AG04449 (cell line): Measurements from ENCODE around the gene RPL39L.

Source experiments
- CTCF ChIA-PET: fragments of 350-600 bp; formaldehyde crosslinking; extraction: SDS; loops from one replicate; lab custom pipeline; 2021; ENCODE audit warnings: antibody characterized with exemption; lab: Yijun Ruan, JAX
- POLR2A ChIA-PET: fragments of 400-600, 350-600 bp; formaldehyde crosslinking; extraction: SDS; loops from one replicate; lab custom pipeline; 2020; ENCODE audit warnings: antibody characterized with exemption, inconsistent platforms; lab: Yijun Ruan, JAX
- DNase-seq: peaks from one replicate; pipeline ENCODE4 v3.0.0-alpha.2; 2010; ENCODE audit warnings: low read depth, low spot score
- H3K4me3 ChIP-seq: 2 replicates; pipeline ENCODE4 v1.5.1; 2011; ENCODE audit warnings: low read depth, mild to moderate bottlenecking, control low read depth, low read length
- TF ChIP-seq, protein P1 (sequence below): IDR thresholded peaks from one replicate; pipeline ENCODE4 v1.5.1; 2011; ENCODE audit warnings: mild to moderate bottlenecking, moderate library complexity, low read length, control low read depth, inconsistent platforms; ENCODE audit not compliant: insufficient read depth; ENCODE audit errors: missing control alignments

RPL39L gene

DNA sequence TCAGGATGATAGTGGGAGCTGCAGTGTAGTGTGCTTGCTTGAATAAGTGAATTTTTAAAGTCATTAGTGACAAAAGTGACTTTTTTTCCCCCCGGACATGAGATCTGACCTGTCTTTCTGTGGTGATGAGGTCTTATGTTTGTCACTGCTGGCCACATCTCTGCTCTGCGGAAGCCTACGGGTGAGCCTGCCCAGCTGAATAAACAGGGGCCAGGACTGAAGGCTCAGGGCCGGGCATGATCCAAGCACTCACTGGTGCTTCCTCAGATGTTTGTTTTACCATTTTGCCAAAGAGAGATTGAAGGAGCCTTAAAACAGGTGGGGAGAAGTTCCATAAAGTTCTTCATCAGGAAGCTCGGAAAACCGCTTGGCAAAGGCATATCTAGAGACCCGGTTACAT is 35.0 kb downstream of the RPL39L start:
- no peak overlapping the region for H3K4me3 ChIP-seq
- TF ChIP-seq, protein P1, sequence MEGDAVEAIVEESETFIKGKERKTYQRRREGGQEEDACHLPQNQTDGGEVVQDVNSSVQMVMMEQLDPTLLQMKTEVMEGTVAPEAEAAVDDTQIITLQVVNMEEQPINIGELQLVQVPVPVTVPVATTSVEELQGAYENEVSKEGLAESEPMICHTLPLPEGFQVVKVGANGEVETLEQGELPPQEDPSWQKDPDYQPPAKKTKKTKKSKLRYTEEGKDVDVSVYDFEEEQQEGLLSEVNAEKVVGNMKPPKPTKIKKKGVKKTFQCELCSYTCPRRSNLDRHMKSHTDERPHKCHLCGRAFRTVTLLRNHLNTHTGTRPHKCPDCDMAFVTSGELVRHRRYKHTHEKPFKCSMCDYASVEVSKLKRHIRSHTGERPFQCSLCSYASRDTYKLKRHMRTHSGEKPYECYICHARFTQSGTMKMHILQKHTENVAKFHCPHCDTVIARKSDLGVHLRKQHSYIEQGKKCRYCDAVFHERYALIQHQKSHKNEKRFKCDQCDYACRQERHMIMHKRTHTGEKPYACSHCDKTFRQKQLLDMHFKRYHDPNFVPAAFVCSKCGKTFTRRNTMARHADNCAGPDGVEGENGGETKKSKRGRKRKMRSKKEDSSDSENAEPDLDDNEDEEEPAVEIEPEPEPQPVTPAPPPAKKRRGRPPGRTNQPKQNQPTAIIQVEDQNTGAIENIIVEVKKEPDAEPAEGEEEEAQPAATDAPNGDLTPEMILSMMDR = no peak
- ChIA-PET CTCF (interaction anchor here (1.1 to 5.5 kb wide), 5 partner anchors 9 to 255 kb away, joined by 3 to 67 read pairs (median 4); partner anchors contain the start of gene RPL39L), POLR2A (no interaction called here)
- no peak for DNase-seq

DNA sequence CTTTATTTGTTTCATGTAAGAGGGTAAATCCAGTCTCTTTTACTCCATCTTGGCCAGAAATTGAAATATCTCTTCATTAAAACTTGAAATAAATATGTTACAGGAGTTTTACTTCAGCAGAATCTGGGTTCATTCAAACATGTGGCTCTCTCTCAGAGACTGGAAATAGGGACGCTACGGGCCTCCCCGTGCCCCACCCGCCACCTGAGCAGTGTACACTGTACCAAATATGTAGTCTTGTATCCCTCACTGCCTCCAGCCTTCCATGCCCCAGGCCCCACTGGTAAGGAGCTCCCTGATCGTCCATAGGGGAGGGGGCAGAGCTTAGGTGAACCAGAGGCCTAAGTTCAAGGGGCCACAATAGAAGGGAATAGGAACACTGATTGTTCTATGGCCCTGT is 36.0 kb downstream of the RPL39L start:
- no peak for DNase-seq
- ChIA-PET POLR2A (no interaction called here), CTCF (interaction anchor here (0.6 to 5.5 kb wide), 5 partner anchors 10 to 253 kb away, joined by 3 to 67 read pairs (median 4); partner anchors contain the start of gene RPL39L)
- TF ChIP-seq, protein P1 = no peak
- no peak overlapping the region for H3K4me3 ChIP-seq

DNA sequence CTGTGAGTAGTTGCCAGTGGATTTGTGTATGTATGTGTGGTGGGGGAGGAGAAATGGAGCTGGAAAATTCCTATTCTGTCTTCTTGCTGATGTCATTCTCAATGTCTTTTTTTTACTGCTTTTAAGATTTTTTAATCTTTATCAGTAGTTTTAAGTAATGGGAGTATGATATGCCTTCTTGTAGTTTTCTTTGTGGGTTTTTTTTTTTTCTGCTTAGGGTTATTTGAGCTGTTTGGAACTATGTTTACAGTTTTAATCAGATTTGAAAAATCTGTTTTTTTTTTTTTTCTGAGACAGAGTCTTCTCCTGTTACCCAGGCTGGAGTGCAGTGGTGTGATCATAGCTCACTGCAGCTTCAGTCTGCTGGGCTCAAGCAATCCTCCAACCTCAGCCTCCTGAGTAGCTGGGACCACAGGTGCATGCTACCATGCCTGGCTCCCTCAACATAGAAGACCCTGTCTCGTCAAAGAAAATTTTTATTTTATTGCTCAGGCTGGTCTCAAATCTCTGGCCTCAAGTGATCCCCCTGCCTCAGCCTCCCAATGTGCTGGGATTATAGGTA is 37.1 kb downstream of the RPL39L start:
- DNase-seq = no peak
- peak overlapping the region; percentile 43 for H3K4me3 ChIP-seq
- TF ChIP-seq, protein P1 = no peak
- ChIA-PET POLR2A (interaction anchor here (0.6 to 1.3 kb wide), 2 partner anchors 53 to 319 kb away, joined by 5 read pairs; partner anchors contain the start of gene EIF4A2), CTCF (interaction anchor here (0.8 to 5.5 kb wide), 8 partner anchors 11 to 252 kb away, joined by 3 to 67 read pairs (median 4); partner anchors contain the start of gene RPL39L)

DNA sequence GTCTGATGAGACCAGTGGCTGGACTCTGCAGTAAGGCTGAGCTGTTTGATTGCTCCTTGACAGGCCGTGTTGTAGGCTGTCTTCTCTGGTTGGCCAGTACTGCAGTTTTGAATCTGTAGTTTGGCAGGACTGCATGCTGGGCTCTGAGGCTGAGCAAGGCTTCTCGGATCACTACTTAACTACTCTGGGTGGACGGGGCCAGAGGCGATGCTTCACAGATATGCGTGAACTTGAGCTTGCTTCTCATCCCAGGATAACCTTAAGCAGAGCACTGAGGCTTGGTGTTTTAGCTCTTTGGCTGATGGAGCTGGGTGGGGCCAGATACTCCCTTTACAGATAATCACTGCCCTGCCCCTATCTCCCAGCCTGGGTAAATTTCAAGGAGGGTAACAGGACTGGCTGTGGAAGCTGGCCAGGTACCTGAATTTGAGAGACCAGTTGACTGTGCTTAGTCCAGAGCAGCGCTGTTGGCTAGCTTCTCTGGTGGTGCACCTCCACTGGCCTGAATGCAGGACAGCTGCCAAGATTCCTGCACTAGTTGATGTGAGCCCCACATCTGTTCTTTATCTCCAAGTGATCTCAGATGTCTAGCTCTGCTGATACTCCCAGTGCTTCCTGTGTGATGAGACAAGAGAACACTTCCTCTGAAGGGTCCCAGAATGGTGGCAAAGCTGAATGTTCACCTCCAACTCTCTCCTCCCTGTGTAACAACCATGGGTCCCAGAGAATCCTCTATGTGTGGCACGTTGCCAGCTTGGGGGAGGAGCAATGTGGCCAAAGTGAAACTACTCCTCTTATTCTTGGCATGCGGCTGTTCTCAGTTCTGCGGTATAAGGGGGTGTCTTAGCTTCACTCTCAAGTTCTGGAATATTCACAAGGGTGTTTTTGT is 37.9 kb downstream of the RPL39L start:
- no peak for DNase-seq
- TF ChIP-seq, protein P1 = no peak
- ChIA-PET CTCF (interaction anchor here (0.8 to 5.5 kb wide), 6 partner anchors 12 to 137 kb away, joined by 3 to 67 read pairs (median 8); partner anchors contain the start of gene RPL39L), POLR2A (interaction anchor here (1.3 kb wide), 1 partner anchor 318 kb away, joined by 5 read pairs; the partner anchor contains the start of gene EIF4A2)
- H3K4me3 ChIP-seq = peak overlapping the region; percentile 43

DNA sequence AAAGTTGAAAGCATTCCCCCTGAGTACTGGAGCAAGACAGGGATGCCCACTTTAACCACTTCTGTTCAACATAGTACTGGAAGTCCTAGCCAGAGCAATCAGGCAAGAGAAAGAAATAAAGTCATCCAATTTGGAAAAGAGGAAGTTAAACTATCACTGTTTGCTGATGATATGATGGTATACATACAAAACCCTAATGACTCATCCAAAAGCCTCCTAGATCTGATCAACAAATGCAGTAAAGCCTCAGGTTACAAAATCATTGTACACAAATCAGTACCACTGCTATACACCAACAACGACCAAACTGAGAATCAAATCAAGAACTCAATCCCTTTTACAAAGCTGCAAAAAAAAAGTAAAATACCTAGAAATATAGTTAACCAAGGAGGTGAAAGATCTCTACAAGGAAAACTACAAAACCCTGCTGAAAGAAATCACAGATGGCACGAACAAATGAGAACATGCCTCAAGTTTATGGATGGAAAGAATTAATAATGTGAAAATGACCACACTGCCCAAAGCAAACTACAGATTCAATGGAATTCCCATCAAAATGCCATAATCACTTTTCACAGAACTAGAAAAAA is 40.3 kb downstream of the RPL39L start:
- ChIA-PET CTCF (no interaction called here), POLR2A (no interaction called here)
- TF ChIP-seq, protein P1 = no peak
- no peak for DNase-seq
- H3K4me3 ChIP-seq = no peak overlapping the region
